Tibial artery (tissue), 4 donors: ENCODE measurements around the gene STUB1.

Experiments used
- DNase-seq, 2 donors: peaks; one replicate each; pipeline ENCODE4 v3.0.0-alpha.2; 2019
- H3K27ac ChIP-seq, 2 donors: fragments of 200-600 bp; sonication (generic) in 1 of 2; 1 replicate in 1 of 2; 2 replicates in 1 of 2; pipeline ENCODE4 v1.5.1; 2018 to 2019; ENCODE audit warnings: mild to moderate bottlenecking in 1 of 2
- H3K27me3 ChIP-seq, 2 donors: fragments of 200-600 bp; sonication (generic) in 1 of 2; one replicate each; pipeline versions ENCODE4 v1.5.1 to v1.6.0; 2016 to 2019
- H3K36me3 ChIP-seq, 3 donors: fragments of 200-600 bp; sonication (generic) in 2 of 3; one replicate each; pipeline ENCODE4 v1.5.1; 2016 to 2019; ENCODE audit warnings: mild to moderate bottlenecking in 2 of 3
- H3K4me1 ChIP-seq, 4 donors: fragments of 200-600 bp; sonication (generic) in 2 of 4; 1 replicate in 3 of 4; 2 replicates in 1 of 4; pipeline ENCODE4 v1.5.1; 2016 to 2019
- H3K4me3 ChIP-seq, 2 donors: fragments of 200-600 bp; sonication (generic) in 1 of 2; 1 replicate in 1 of 2; 2 replicates in 1 of 2; pipeline ENCODE4 v1.5.1; 2018 to 2019; ENCODE audit warnings: mild to moderate bottlenecking in 2 of 2
- H3K9me3 ChIP-seq, 3 donors: fragments of 200-600 bp; sonication (generic) in 1 of 3; one replicate each; pipeline ENCODE4 v1.5.1; 2016 to 2019
- intact Hi-C: fragments of 100-400 bp; cut with DNase I; formaldehyde crosslinking; loops from one replicate; pipeline ENCODE4 v1.15.0; 2023; ENCODE audit warnings: low total_unique reads
- TF ChIP-seq, protein P1 (sequence below), 2 experiments: fragments of 200-600 bp in 1 of 2; fragments of 450-650 bp in 1 of 2; IDR thresholded peaks; one replicate each; pipeline ENCODE4 v1.5.1; 2017 to 2019; ENCODE audit warnings: antibody characterized with exemption in 2 of 2, mild to moderate bottlenecking in 1 of 2, moderate library complexity in 1 of 2

Gene STUB1

DNA sequence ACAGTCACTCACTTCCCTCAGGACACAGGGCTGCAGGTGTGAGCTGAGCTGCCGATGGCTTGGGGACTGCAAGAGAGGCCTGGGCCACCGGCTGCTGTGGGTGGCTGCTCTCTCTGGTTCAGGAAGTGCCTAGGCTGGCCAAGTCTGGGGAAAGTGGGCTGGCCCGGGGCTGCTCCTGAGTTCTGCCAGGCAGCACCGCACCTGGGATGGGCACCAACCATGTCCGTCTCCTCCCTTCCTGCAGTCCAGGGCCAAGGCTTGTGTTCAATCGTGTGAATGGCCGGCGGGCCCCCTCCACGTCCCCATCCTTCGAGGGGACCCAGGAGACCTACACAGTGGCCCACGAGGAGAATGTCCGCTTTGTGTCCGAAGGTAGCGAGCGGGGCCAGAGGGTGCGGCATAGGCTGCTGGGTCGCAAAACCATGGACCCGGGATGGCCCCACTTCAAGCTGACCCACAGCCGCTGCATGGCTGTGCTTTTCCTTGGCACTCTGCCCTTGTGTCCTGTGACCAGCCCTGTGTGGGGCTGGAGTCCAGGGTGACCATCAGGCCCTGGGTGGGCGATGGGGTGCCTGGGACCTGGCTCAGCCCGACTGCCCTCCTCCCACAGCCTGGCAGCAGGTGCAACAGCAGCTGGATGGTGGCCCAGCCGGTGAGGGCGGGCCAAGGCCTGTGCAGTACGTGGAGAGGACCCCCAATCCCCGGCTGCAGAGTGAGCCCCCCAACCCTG lies 32.9 kb upstream of the STUB1 start:
- no peak for DNase-seq
- H3K9me3 ChIP-seq, result no peaks in the 10 kb centered on the region
- TF ChIP-seq, protein P1, sequence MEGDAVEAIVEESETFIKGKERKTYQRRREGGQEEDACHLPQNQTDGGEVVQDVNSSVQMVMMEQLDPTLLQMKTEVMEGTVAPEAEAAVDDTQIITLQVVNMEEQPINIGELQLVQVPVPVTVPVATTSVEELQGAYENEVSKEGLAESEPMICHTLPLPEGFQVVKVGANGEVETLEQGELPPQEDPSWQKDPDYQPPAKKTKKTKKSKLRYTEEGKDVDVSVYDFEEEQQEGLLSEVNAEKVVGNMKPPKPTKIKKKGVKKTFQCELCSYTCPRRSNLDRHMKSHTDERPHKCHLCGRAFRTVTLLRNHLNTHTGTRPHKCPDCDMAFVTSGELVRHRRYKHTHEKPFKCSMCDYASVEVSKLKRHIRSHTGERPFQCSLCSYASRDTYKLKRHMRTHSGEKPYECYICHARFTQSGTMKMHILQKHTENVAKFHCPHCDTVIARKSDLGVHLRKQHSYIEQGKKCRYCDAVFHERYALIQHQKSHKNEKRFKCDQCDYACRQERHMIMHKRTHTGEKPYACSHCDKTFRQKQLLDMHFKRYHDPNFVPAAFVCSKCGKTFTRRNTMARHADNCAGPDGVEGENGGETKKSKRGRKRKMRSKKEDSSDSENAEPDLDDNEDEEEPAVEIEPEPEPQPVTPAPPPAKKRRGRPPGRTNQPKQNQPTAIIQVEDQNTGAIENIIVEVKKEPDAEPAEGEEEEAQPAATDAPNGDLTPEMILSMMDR (IDR thresholded peaks at IDR 0.05), result no peak
- peaks cover 7 to 57% (median 32%) of the 10 kb centered on the region in 4 donors for H3K4me1 ChIP-seq
- H3K27ac ChIP-seq, result no peak overlapping the region
- intact Hi-C loops, result no loop called here
- H3K27me3 ChIP-seq, result no peaks in the 10 kb centered on the region
- peaks cover 0 to 15% (median 7%) of the 10 kb centered on the region in 3 donors for H3K36me3 ChIP-seq
- no peak overlapping the region for H3K4me3 ChIP-seq

DNA sequence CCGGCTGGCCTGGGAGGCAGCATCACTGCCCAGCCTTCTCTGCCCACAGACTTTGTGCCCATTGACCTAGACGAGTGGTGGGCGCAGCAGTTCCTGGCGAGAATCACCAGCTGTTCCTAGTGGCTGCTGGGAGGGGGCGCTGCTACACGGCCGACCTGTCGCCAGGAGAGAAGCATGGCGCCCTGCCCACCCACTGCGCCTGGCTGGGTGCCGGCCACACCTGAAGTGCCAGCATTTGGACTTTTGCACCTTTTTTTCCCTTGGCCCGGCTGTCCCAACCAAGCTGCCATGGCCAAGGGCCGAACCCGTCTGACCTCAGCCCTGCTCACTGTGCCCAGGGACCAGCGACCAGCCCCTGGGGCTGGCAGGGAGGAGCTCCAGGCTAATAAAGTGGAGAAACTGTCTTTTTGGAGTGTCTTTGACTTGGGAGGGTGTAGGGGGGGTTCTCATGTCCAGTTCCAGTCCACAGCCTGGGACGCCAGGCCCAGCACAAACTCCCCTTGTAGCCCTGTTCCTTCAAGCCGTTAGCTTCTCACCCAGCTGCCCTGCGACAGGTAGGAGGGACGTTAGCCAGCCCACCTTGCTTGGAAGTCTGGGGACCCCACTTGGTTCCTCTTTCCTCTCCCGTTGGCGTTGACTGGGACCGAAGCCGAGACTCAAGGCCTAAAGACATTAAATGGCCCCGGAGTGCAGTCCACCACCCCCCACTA lies 32.0 kb upstream of the STUB1 start:
- peak overlapping the region; percentile 82 to 90 for H3K27ac ChIP-seq
- H3K27me3 ChIP-seq, result no peaks in the 10 kb centered on the region
- H3K4me1 ChIP-seq, result peaks cover 7 to 48% (median 24%) of the 10 kb centered on the region in 4 donors
- peaks cover 0 to 24% (median 7%) of the 10 kb centered on the region in 3 donors for H3K36me3 ChIP-seq
- no peaks in the 10 kb centered on the region for H3K9me3 ChIP-seq
- intact Hi-C loops, result no loop called here
- TF ChIP-seq, protein P1 (IDR thresholded peaks at IDR 0.05), result no peak
- peak overlapping the region; percentile 81 to 84 for H3K4me3 ChIP-seq
- DNase-seq, result no peak

DNA sequence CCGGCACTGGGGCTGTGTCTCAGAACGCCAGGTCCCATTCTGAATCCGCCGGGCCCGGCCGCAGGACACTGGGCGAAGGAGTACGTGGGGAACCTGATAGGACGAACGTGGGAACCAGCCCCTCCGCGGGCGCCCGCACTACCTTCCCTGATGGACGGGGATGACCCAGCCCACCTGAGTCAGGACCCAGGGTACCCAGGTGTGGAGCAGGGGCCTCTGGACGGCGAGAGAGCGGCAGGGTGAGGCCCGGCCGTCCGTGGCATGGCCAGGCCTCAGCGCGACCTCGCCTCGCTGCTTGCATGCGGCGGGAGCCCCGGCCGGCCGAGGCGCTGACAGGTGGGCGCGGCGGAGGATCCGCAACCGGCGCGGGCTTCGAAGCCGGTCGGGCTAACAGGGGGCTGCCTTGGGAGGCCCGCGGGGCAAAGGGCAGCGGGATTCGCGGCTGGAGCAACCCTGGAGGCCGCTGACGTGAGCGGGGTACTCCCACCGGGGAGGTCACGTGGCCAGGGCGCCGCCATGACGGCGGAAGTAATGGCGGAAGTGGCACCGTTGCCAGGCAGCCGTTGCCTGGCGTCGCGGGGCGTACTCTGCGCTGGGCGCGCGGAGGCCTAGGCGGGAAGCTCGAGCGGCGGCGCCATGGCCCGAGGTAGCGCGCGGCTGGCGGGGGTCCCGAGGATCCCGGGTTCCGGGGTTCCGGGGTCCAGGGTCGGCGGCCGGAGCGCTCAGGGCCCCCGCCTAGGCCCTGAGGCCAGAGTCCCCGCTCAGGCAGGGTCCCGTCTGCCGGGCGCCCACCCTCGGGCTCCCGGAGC lies 31.2 kb upstream of the STUB1 start, which contains the start of gene WDR90:
Gene WDR90, plus strand, starts transcription at position 585 of the 809 bp plus-strand sequence. Its CDS starts 52 bp downstream, at position 637.
- intact Hi-C loops, result no loop called here
- H3K36me3 ChIP-seq, result peaks cover 0 to 32% (median 7%) of the 10 kb centered on the region in 3 donors
- H3K4me3 ChIP-seq, result peak within 1 kb of the TSS; percentile 81 to 84
- TF ChIP-seq, protein P1 (IDR thresholded peaks at IDR 0.05), result no peak
- H3K9me3 ChIP-seq, result no peaks in the 10 kb centered on the region
- H3K4me1 ChIP-seq, result peaks cover 7 to 46% (median 23%) of the 10 kb centered on the region in 4 donors
- DNase-seq, result peak; percentile 92 to 94
- H3K27ac ChIP-seq, result peak within 1 kb of the TSS; percentile 82 to 90
- no peaks in the 10 kb centered on the region for H3K27me3 ChIP-seq

DNA sequence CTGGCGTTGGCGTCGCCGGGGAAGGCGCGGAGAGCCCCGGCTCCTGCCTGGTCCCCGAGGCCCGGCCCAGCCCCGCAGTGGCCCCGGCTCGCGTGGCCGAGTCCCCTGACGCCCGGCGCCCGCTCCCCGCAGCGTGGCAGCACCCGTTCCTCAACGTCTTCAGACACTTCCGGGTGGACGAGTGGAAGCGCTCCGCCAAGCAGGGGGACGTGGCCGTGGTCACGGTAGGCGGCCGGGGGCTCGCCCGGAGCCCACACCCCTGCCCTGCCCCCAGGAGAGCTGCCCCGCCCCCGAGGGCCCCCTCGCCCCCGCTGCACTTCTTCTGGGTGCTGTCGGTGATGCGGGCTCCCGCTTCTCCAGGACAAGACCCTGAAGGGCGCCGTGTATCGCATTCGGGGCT lies 30.6 kb upstream of the STUB1 start:
- peaks cover 7 to 46% (median 23%) of the 10 kb centered on the region in 4 donors for H3K4me1 ChIP-seq
- H3K27ac ChIP-seq, result peak overlapping the region; percentile 82 to 90
- no peaks in the 10 kb centered on the region for H3K9me3 ChIP-seq
- no peaks in the 10 kb centered on the region for H3K27me3 ChIP-seq
- H3K4me3 ChIP-seq, result peak overlapping the region; percentile 81 to 84
- peaks cover 0 to 36% (median 7%) of the 10 kb centered on the region in 3 donors for H3K36me3 ChIP-seq
- intact Hi-C loops, result no loop called here
- TF ChIP-seq, protein P1 (IDR thresholded peaks at IDR 0.05), result no peak
- no peak for DNase-seq

DNA sequence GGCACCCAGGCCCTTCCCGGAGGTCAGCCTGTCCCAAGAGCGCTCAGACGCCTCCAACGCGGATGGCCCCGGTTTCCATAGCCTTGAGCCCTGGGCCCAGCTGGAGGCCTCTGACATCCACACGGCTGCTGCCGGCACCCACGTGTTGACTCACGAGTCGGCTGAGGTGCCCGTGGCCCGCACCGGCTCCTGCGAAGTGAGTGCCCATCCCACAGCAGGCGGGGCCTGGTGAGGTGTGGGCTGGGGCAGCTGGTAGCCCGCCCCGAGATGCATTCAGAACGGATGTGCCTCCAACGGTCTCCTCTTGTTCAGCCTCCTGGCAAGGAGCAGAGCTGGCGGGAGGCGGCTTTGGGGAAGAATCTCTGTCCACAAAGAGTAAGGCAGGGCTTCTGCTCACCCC lies 28.4 kb upstream of the STUB1 start:
- Histone ChIP-seq H3K36me3 (peaks cover 0 to 58% (median 7%) of the 10 kb centered on the region in 3 donors), H3K27ac (no peak overlapping the region), H3K4me3 (no peak overlapping the region), H3K27me3 (no peaks in the 10 kb centered on the region), H3K9me3 (no peaks in the 10 kb centered on the region), H3K4me1 (peaks cover 7 to 32% (median 23%) of the 10 kb centered on the region in 4 donors)
- intact Hi-C loops, result no loop called here
- TF ChIP-seq, protein P1 (IDR thresholded peaks at IDR 0.05), result no peak
- no peak for DNase-seq
